ENCODE results near the gene TMEM134. TPM values are rescaled to one million over a fixed set of nuclear protein-coding genes. Genes with fewer than 3 reads are reported as not detected.

Gene TMEM134
- total and polyA plus RNA-seq, 2 of the 4 experiments (the other 2 are of a cell fraction): 12.5 to 55.0 TPM

DNA sequence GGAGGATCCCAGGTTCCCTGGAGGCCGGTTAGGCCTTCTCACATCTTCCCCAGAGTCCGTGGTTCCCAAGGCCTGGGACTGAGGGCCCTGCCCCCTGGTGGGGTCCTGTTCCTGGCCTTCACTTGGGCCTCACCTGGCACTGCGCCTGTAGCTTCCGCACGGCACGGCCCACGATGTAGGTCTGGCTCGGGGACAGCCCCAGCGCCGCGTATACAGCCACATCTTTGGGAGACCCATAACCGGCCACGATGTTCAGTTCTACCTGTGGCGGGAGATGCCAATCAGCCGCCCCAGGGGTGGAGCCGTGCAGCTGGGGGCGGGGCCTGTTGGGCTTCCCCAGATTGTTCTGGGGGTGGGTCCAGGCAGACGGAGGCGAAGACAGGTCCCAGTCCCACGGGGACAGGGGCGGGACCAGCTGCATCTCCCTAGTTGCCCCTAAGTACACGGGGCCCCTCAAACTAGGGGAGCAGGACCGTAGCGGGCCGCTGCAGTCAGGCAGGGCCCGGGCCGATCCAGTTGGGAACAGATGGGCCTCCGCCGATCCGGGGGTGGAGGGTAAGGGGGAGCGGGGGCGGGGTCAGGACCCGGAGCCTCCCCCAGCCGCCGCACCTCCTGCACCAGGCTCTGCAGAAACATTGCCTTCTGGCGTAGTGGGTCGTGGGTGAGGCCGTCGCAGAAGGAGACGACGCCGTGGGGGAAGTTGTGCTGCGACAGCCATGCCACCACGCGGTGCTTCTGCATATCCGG is 23.9 kb upstream of the TMEM134 start:
- in situ Hi-C loops (cut with MboI; ENCODE audit: low sequenced_read_pairs): no loop called here
- H2BK5ac ChIP-seq (ENCODE audit: low read depth, low read length, poor library complexity, severe bottlenecking): no peak overlapping the region
- H2BK15ac ChIP-seq (ENCODE audit: low read depth, low read length): no peak overlapping the region

More for the DNA sequence above, 23.9 kb upstream of the TMEM134 start:
- H3K27me3 ChIP-seq (ENCODE audit: control insufficient read depth, insufficient read depth, low read length): no peaks in the 10 kb centered on the region
- no peak overlapping the region for H4K8ac ChIP-seq (ENCODE audit: low read depth in 2 of 2, low read length in 2 of 2)
- H3K18ac ChIP-seq (ENCODE audit: low read depth, low read length): no peak overlapping the region
- no peak overlapping the region for H4K91ac ChIP-seq (ENCODE audit: insufficient read depth, low read depth, low read length)
- no peak overlapping the region for H3K27ac ChIP-seq (ENCODE audit: insufficient read depth, low read length)
- no peaks in the 10 kb centered on the region for H3K9me3 ChIP-seq (ENCODE audit: control insufficient read depth, insufficient read depth, low read length)
- no peaks in the 10 kb centered on the region for H3K4me1 ChIP-seq (ENCODE audit: control insufficient read depth, insufficient read depth, low read length)
- H2AFZ ChIP-seq (replicated peaks; ENCODE audit: low read length, poor library complexity): no peak overlapping the region
- no peak overlapping the region for H3K56ac ChIP-seq (ENCODE audit: extremely low read depth, insufficient read depth, low read length)
- H3K4ac ChIP-seq (ENCODE audit: low read depth, low read length): no peak overlapping the region
- no peak overlapping the region for H3K9ac ChIP-seq (ENCODE audit: low read depth, low read length)
- no peak overlapping the region for H3K23ac ChIP-seq (ENCODE audit: low read depth, low read length)
- no peak for ATAC-seq (ENCODE audit: low read depth)
- CTCF ChIA-PET: no interaction called here
- BruUV-seq (replicated peaks): no TSS peak
- H4K5ac ChIP-seq (ENCODE audit: low read depth, low read length): no peak overlapping the region
- H3K79me1 ChIP-seq (ENCODE audit: low read depth in 1 of 2, low read length in 2 of 2): no peaks in the 10 kb centered on the region
- H2AK5ac ChIP-seq (ENCODE audit: low read depth, low read length): no peak overlapping the region
- H3K9me1 ChIP-seq (ENCODE audit: insufficient read depth, low read length): peaks cover 4% of the 10 kb centered on the region; the same call in 1 of the 2 replicates
- no peak overlapping the region for H3K4me3 ChIP-seq (ENCODE audit: insufficient read depth, low read depth, low read length)
- no peak overlapping the region for H2BK120ac ChIP-seq (ENCODE audit: low read depth, low read length)
- no peak overlapping the region for H3K14ac ChIP-seq (replicated peaks; ENCODE audit: low read depth, low read length)
- no peak for TF ChIP-seq CEBPB (IDR thresholded peaks at IDR 0.05; ENCODE audit: low read depth, low read length)
- TF ChIP-seq CHD1 (IDR thresholded peaks at IDR 0.05; ENCODE audit: low read depth, low read length): no peak
- TF ChIP-seq MAFK (IDR thresholded peaks at IDR 0.05; ENCODE audit: low read depth, low read length): no peak
- no peak overlapping the region for H2BK20ac ChIP-seq (ENCODE audit: low read depth, low read length)
- H3K36me3 ChIP-seq (ENCODE audit: control insufficient read depth, insufficient read depth, low read length): peaks cover 57% of the 10 kb centered on the region
- no peak overlapping the region for H3K4me2 ChIP-seq (ENCODE audit: low read depth, low read length)
- dilution Hi-C loops (cut with HindIII; ENCODE audit: low sequenced_read_pairs, unreplicated experiment) (no loop called here), intact Hi-C loops (cut with micrococcal nuclease) (no loop called here)
- POLR2A ChIA-PET (ENCODE audit: unreplicated experiment): no interaction called here
- no peaks in the 10 kb centered on the region; the same call in 1 of the 2 replicates for H4K20me1 ChIP-seq (ENCODE audit: insufficient read depth, low read length)
- peak overlapping the region; percentile 37 for H2AK9ac ChIP-seq (replicated peaks; ENCODE audit: low read depth, low read length, poor library complexity)
- 91% methylated on average over 21 of the region's 46 CpGs; no CpG with 5 or more reads in 1 of the 2 experiments for WGBS, 2 experiments (ENCODE audit: extremely low coverage in 2 of 2, insufficient read length in 1 of 2)
- no peak for DNase-seq

All from IMR-90 (cell line).